B cell (primary cell): ENCODE data around the gene SLC17A4. TPM values are rescaled to one million over a fixed set of nuclear protein-coding genes. Genes with fewer than 3 reads are reported as not detected.

Source experiments
- ATAC-seq: fragments of 200-7000 bp; cut with Tn5 transposase; one replicate; pipeline ENCODE4 v1.10.0; 2021; ENCODE audit warnings: low read depth, mild to moderate bottlenecking, moderate number of reproducible peaks, moderate library complexity
- CTCF ChIA-PET: fragments of 350-600 bp; sonication (Branson Sonifier 250); formaldehyde crosslinking; loops from one replicate; lab custom pipeline; 2021; ENCODE audit warnings: antibody characterized with exemption, inconsistent platforms; lab: Charles Lee
- POLR2A ChIA-PET: fragments of 350-600 bp; sonication (Branson Sonifier 250); formaldehyde crosslinking; loops from one replicate; lab custom pipeline; 2021; ENCODE audit warnings: antibody characterized with exemption; lab: Charles Lee
- DNase-seq: peaks from one replicate; pipeline ENCODE4 v3.0.0; 2013
- H2AFZ ChIP-seq: 2 replicates; pipeline ENCODE4 v1.6.1; 2012; ENCODE audit warnings: mild to moderate bottlenecking, low read depth, low read length; ENCODE audit not compliant: insufficient read depth, poor library complexity, severe bottlenecking
- H3K27ac ChIP-seq, 2 donors: 1 replicate in 1 of 2; 2 replicates in 1 of 2; pipeline ENCODE4 v1.5.1; 2012 to 2013; ENCODE audit warnings: low read length in 2 of 2, mild to moderate bottlenecking in 2 of 2, moderate library complexity in 1 of 2
- H3K27me3 ChIP-seq, 4 experiments: fragments of 200-600 bp in 1 of 4; sonication (generic) in 1 of 4; replicated peaks in 1 of 4; 1 replicate in 2 of 4; 2 replicates in 2 of 4; pipeline versions ENCODE4 v1.6.1 to v1.7.0; 2013 to 2016; ENCODE audit warnings: low read length in 3 of 4, mild to moderate bottlenecking in 2 of 4, mixed read lengths in 1 of 4, moderate library complexity in 1 of 4; ENCODE audit not compliant: insufficient read depth in 4 of 4, control insufficient read depth in 3 of 4; ENCODE audit errors: control extremely low read depth in 1 of 4
- H3K36me3 ChIP-seq, 2 experiments: replicated peaks in 1 of 2; 1 replicate in 1 of 2; 2 replicates in 1 of 2; pipeline versions ENCODE4 v1.6.1 to v1.7.1; 2013; ENCODE audit warnings: low read length in 1 of 2; ENCODE audit not compliant: insufficient read depth in 2 of 2, control insufficient read depth in 1 of 2; ENCODE audit errors: control extremely low read depth in 1 of 2, extremely low read depth in 1 of 2
- H3K4me1 ChIP-seq, 2 donors: fragments of 200-600 bp in 1 of 2; sonication (generic) in 1 of 2; 1 replicate in 1 of 2; 2 replicates in 1 of 2; pipeline versions ENCODE4 v1.5.1 to v1.6.1; 2013 to 2017; ENCODE audit warnings: low read length in 2 of 2; ENCODE audit not compliant: control insufficient read depth in 2 of 2, insufficient read depth in 2 of 2
- H3K4me2 ChIP-seq: replicated peaks from 2 replicates; pipeline ENCODE3; 2012; ENCODE audit warnings: mild to moderate bottlenecking, low read depth, low read length; ENCODE audit not compliant: poor library complexity, severe bottlenecking
- H3K4me3 ChIP-seq, 5 experiments: fragments of 200-600 bp in 1 of 5; sonication (generic) in 1 of 5; 1 replicate in 3 of 5; 2 replicates in 2 of 5; pipeline versions ENCODE4 v1.5.1 to v1.7.0; 2011 to 2016; ENCODE audit warnings: low read length in 4 of 5, mild to moderate bottlenecking in 4 of 5, low read depth in 2 of 5, control low read depth in 1 of 5, moderate library complexity in 1 of 5; ENCODE audit not compliant: insufficient read depth in 1 of 5; ENCODE audit errors: control extremely low read depth in 1 of 5, extremely low read depth in 1 of 5
- H3K79me2 ChIP-seq: fragments of 200-600 bp; sonication (generic); one replicate; pipeline ENCODE4 v1.6.0; 2016; ENCODE audit warnings: low read length; ENCODE audit not compliant: control insufficient read depth, insufficient read depth
- H3K9ac ChIP-seq: fragments of 200-600 bp; sonication (generic); 2 replicates; pipeline ENCODE4 v1.6.1; 2017; ENCODE audit warnings: mild to moderate bottlenecking, low read length, moderate library complexity
- H3K9me3 ChIP-seq, 3 donors: one replicate each; pipeline versions ENCODE4 v1.6.1 to v1.7.1; 2013; ENCODE audit warnings: low read length in 2 of 3; ENCODE audit not compliant: control insufficient read depth in 2 of 3, insufficient read depth in 1 of 3; ENCODE audit errors: control extremely low read depth in 1 of 3
- H4K20me1 ChIP-seq: 2 replicates; pipeline ENCODE4 v1.6.0; 2012; ENCODE audit warnings: mild to moderate bottlenecking, low read length; ENCODE audit not compliant: insufficient read depth, control insufficient read depth, poor library complexity, severe bottlenecking
- H3K27ac Mint-ChIP-seq: one replicate; pipeline ENCODE4 v1.8.0; 2021; ENCODE audit warnings: mixed read lengths
- H3K27me3 Mint-ChIP-seq: one replicate; pipeline ENCODE4 v1.8.0; 2021; ENCODE audit warnings: mixed read lengths
- H3K4me1 Mint-ChIP-seq: one replicate; pipeline ENCODE4 v1.8.0; 2021; ENCODE audit warnings: mixed read lengths
- H3K4me3 Mint-ChIP-seq: one replicate; pipeline ENCODE4 v1.8.0; 2021; ENCODE audit warnings: mixed read lengths
- H3K9me3 Mint-ChIP-seq: one replicate; pipeline ENCODE4 v1.8.0; 2022; ENCODE audit warnings: mixed read lengths; ENCODE audit not compliant: insufficient read depth
- CTCF ChIP-seq: fragments of 200-600 bp; IDR thresholded peaks from one replicate; pipeline ENCODE4 v1.8.0; 2022; ENCODE audit warnings: antibody characterized with exemption, mild to moderate bottlenecking
- EZH2 ChIP-seq: IDR thresholded peaks from 2 replicates; pipeline ENCODE4 v1.6.1; 2012; ENCODE audit warnings: borderline replicate concordance, low read depth, mild to moderate bottlenecking, moderate library complexity, low read length; ENCODE audit not compliant: insufficient read depth, poor library complexity, severe bottlenecking
- WGBS: methylation state at CpG from one replicate; pipeline ENCODE4 v1.1.5; 2013; ENCODE audit warnings: missing lambda C conversion rate; ENCODE audit not compliant: insufficient coverage; 5-methylcytosine and 5-hydroxymethylcytosine counted together
- intact Hi-C: fragments of 100-400 bp; cut with micrococcal nuclease; formaldehyde crosslinking; loops from one replicate; pipeline ENCODE4 v1.10.0; 2022
- polyA plus RNA-seq: library from polyadenylated mRNA; depleted of rRNA; stranded (reverse); fragments of >200 nt; gene quantifications from 2 replicates; pipeline ENCODE4 v1.2.3, GENCODE V29; 2012
- total RNA-seq, 2 donors: library from RNA; stranded (reverse); fragments of 120-200 nt in 1 of 2; gene quantifications; 1 replicate in 1 of 2; 2 replicates in 1 of 2; pipeline versions ENCODE4 v1.2.3 to v1.2.4, GENCODE V29; 2013 to 2022

The SLC17A4 gene
- total and polyA plus RNA-seq, 2 donors (not counting 1 experiment from before 2014, with no cell fraction given): not detected

DNA sequence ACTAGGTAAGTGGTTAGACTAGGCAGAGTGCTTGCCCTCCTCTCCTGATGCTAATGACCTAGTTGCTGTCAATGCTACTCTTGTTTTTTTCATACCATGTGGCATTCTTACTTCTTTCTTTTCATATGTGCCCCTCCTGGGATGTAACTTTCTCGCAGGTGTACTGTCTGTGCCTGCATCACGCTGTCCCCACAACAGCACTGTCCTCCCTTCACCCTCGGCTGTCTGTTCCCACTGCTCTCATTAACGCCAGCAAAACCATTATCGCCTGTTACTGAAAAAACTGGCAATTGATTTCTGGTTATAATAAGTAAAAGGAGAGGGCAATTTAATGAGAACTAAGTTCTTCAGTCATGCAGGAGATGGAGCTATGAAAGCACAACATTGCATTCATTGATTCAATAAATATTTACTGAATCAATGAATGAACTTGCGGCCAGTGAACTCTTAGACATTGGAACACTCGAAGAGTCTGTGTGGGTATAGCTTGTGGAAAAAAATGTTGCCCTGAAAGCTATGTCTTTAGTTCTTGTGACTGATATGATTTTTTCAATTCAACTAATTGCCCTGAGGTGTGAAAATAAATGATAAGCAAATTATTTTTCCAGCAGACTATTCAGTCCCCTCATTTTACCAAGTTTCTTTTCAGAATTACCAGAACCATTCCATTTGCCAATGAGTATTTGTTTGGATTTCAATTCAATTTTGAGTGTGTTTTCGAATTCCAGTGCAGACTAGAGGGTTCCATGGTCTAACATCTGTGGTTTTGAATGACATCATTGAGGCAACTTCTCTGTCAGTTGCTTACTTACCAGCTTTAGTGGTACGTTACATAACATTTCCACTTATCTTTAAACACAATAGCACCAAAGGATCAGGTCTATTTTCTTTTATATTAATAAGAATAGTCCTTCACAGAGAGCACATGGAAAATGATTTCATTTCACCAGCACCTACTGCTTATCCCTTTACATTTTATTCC lies 2.1 kb downstream of the SLC17A4 start:
- H3K4me1 ChIP-seq: no peaks in the 10 kb centered on the region
- ChIA-PET POLR2A (no interaction called here), CTCF (no interaction called here)
- no peaks in the 10 kb centered on the region for H3K27me3 ChIP-seq
- no peak overlapping the region for H3K9ac ChIP-seq
- no peak overlapping the region for H3K4me3 ChIP-seq
- H3K4me2 ChIP-seq: no peak overlapping the region
- no peaks in the 10 kb centered on the region for H3K9me3 Mint-ChIP-seq
- H3K27ac Mint-ChIP-seq: no peak overlapping the region
- no peaks in the 10 kb centered on the region for H3K79me2 ChIP-seq
- no peaks in the 10 kb centered on the region for H3K9me3 ChIP-seq
- H3K4me3 Mint-ChIP-seq: no peak overlapping the region
- TF ChIP-seq EZH2 (no peak), CTCF (no peak)
- DNase-seq (no peak), ATAC-seq (no peak)
- H4K20me1 ChIP-seq: no peaks in the 10 kb centered on the region
- no peak overlapping the region for H2AFZ ChIP-seq
- no peaks in the 10 kb centered on the region for H3K4me1 Mint-ChIP-seq
- intact Hi-C loops: no loop called here
- H3K36me3 ChIP-seq: no peaks in the 10 kb centered on the region
- no peak overlapping the region for H3K27ac ChIP-seq
- H3K27me3 Mint-ChIP-seq: peaks cover 24% of the 10 kb centered on the region
- 62% methylated on average over 2 of the region's 9 CpGs for WGBS
